ENCODE measurements around the gene FMNL2.

- no peak for TF ChIP-seq CTCF (IDR thresholded peaks at IDR 0.05)
- no peak for TF ChIP-seq POLR2AphosphoS5 (IDR thresholded peaks at IDR 0.05)
Observed at GRCh38 chr2:152477347-152478092, 142.5 kb downstream of the FMNL2 start.
